ENCODE data around the gene WIF1. TPM values are rescaled to one million over a fixed set of nuclear protein-coding genes. Genes with fewer than 3 reads are reported as not detected.

The WIF1 gene
- total and polyA plus RNA-seq, 10 of the 15 experiments (the other 5 are each of a cell fraction or from before 2014, with no cell fraction given): 0.04 to 0.05 (median 0.05) TPM; not detected in 7

GRCh38 chr12:65016881-65017650 lies 104.0 kb downstream of the WIF1 start:
- Histone ChIP-seq H3K4me1 (ENCODE audit: control insufficient read depth, insufficient read depth, low read length) (no peaks in the 10 kb centered on the region), H3K9ac (ENCODE audit: control insufficient read depth, insufficient read depth, low read length) (no peak overlapping the region), H2AFZ (ENCODE audit: control insufficient read depth, low read depth, low read length) (no peak overlapping the region), H3K9me3 (replicated peaks; ENCODE audit: control insufficient read depth, insufficient read depth, low read length) (no peaks in the 10 kb centered on the region), H3K27me3 (replicated peaks in 1 of 2; ENCODE audit: control insufficient read depth in 2 of 2, insufficient read depth in 2 of 2, low read length in 1 of 2) (peaks cover 0 to 2% of the 10 kb centered on the region in 2 experiments; a peak in 1 of 4 replicates), H3K4me3 (no peak overlapping the region), H3K79me2 (ENCODE audit: control insufficient read depth, insufficient read depth, low read length) (no peaks in the 10 kb centered on the region), H3K4me2 (ENCODE audit: control insufficient read depth, insufficient read depth) (no peak overlapping the region), H3K36me3 (ENCODE audit: control insufficient read depth in 2 of 2, insufficient read depth in 2 of 2, low read length in 1 of 2) (no peaks in the 10 kb centered on the region), H4K20me1 (ENCODE audit: control insufficient read depth, insufficient read depth) (no peaks in the 10 kb centered on the region), H3K27ac (ENCODE audit: control insufficient read depth, insufficient read depth) (no peak overlapping the region)
- no peak for FAIRE-seq
- no TSS peak for BruUV-seq (replicated peaks)
- no peak for ATAC-seq
- intact Hi-C loops (cut with micrococcal nuclease; ENCODE audit: unreplicated experiment) (no loop called here), in situ Hi-C loops (cut with MboI) (no loop called here)
- RAD21 ChIA-PET (ENCODE audit: unreplicated experiment): no interaction called here
- no peak for DNase-seq (ENCODE audit: low read depth, low spot score)
- POLR2A ChIA-PET: no interaction called here
- CTCF ChIA-PET: no interaction called here
- TF ChIP-seq ZBED1 (IDR thresholded peaks at IDR 0.05; ENCODE audit: borderline replicate concordance): no peak
- no peak for TF ChIP-seq RAD51 (IDR thresholded peaks at IDR 0.05)
- TF ChIP-seq EP300 (IDR thresholded peaks at IDR 0.05; ENCODE audit: borderline replicate concordance in 1 of 2, control insufficient read depth in 1 of 2, low read depth in 2 of 2, low read length in 2 of 2): no peak
- no peak for TF ChIP-seq BRCA1 (IDR thresholded peaks at IDR 0.05; ENCODE audit: low read depth, low read length)
- TF ChIP-seq MXI1 (IDR thresholded peaks at IDR 0.05; ENCODE audit: low read depth, low read length): no peak
- TF ChIP-seq NR2F1 (conservative IDR thresholded peaks at IDR 0.05): no peak
- TF ChIP-seq SMAD5 (IDR thresholded peaks at IDR 0.05; ENCODE audit: low read depth): no peak
- TF ChIP-seq RAD21 (IDR thresholded peaks at IDR 0.05; ENCODE audit: insufficient read depth, low read depth, low read length): no peak
- TF ChIP-seq NFYB (IDR thresholded peaks at IDR 0.05; ENCODE audit: insufficient read depth, low read depth, low read length): no peak
- TF ChIP-seq STAT3 (IDR thresholded peaks at IDR 0.05; ENCODE audit: low read depth, low read length): no peak
- no peak for TF ChIP-seq EED (IDR thresholded peaks at IDR 0.05; ENCODE audit: low read depth)
- TF ChIP-seq ZNF622 (IDR thresholded peaks at IDR 0.05): no peak
- TF ChIP-seq STAT1 (conservative IDR thresholded peaks at IDR 0.05): no peak
- no peak for TF ChIP-seq MYC (IDR thresholded peaks at IDR 0.05; ENCODE audit: insufficient read depth, insufficient read length, insufficient replicate concordance, low read length, severe bottlenecking)
- TF ChIP-seq ATF3 (IDR thresholded peaks at IDR 0.05; ENCODE audit: borderline replicate concordance, extremely low read depth, low read depth, low read length): no peak
- SMC1A ChIA-PET (ENCODE audit: uncharacterized antibody, unreplicated experiment): interaction anchor here (1.3 kb wide), 1 partner anchor 126 kb away, joined by 4 read pairs; no protein-coding TSS in a partner anchor
